ENCODE results near the gene INPP4A.

- TF ChIP-seq POLR2A (IDR thresholded peaks at IDR 0.05) = no peak
- TF ChIP-seq, protein P1, sequence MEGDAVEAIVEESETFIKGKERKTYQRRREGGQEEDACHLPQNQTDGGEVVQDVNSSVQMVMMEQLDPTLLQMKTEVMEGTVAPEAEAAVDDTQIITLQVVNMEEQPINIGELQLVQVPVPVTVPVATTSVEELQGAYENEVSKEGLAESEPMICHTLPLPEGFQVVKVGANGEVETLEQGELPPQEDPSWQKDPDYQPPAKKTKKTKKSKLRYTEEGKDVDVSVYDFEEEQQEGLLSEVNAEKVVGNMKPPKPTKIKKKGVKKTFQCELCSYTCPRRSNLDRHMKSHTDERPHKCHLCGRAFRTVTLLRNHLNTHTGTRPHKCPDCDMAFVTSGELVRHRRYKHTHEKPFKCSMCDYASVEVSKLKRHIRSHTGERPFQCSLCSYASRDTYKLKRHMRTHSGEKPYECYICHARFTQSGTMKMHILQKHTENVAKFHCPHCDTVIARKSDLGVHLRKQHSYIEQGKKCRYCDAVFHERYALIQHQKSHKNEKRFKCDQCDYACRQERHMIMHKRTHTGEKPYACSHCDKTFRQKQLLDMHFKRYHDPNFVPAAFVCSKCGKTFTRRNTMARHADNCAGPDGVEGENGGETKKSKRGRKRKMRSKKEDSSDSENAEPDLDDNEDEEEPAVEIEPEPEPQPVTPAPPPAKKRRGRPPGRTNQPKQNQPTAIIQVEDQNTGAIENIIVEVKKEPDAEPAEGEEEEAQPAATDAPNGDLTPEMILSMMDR (IDR thresholded peaks at IDR 0.05) = no peak
Measured at GRCh38 chr2:98537390-98538126, 92.9 kb downstream of the INPP4A start.
